H1 (cell line): Measurements from ENCODE around the gene RCAN2. TPM values are rescaled to one million over a fixed set of nuclear protein-coding genes. Genes with fewer than 3 reads are reported as not detected.

Experiments used
- CTCF ChIA-PET: fragments of 300-600 bp; sonication (Branson Sonifier 250); formaldehyde crosslinking; loops from one replicate; lab custom pipeline; 2021; ENCODE audit not compliant: partially characterized antibody; lab: Charles Lee
- POLR2A ChIA-PET: fragments of 300-600 bp; sonication (Branson Sonifier 250); formaldehyde crosslinking; loops from one replicate; lab custom pipeline; 2021; ENCODE audit warnings: inconsistent platforms; ENCODE audit not compliant: partially characterized antibody; lab: Charles Lee
- DNase-seq, 2 experiments: peaks; one replicate each; pipeline versions ENCODE4 v3.0.0 to v3.0.0-alpha.2; 2010 to 2022; ENCODE audit warnings: low spot score in 2 of 2, low read depth in 1 of 2, mixed read lengths in 1 of 2
- FAIRE-seq: peaks from 2 replicates; lab custom pipeline; 2011; peaks lifted over from hg19 to GRCh38; lab: Jason Lieb, UNC
- H2AFZ ChIP-seq: 2 replicates; pipeline ENCODE4 v1.8.1; 2012; ENCODE audit warnings: low read length, inconsistent platforms
- H2AK5ac ChIP-seq: 2 replicates; pipeline ENCODE4 v1.6.1; 2013; ENCODE audit warnings: low read depth, low read length
- H2BK120ac ChIP-seq: replicated peaks from 2 replicates; pipeline ENCODE3; 2013; ENCODE audit warnings: low read depth, low read length, inconsistent platforms
- H2BK12ac ChIP-seq: 2 replicates; pipeline ENCODE4 v1.6.1; 2013; ENCODE audit warnings: low read depth, low read length
- H2BK15ac ChIP-seq: 2 replicates; pipeline ENCODE4 v1.6.1; 2013; ENCODE audit warnings: low read length
- H2BK20ac ChIP-seq: 2 replicates; pipeline ENCODE4 v1.6.1; 2013; ENCODE audit warnings: low read length
- H2BK5ac ChIP-seq: 2 replicates; pipeline ENCODE4 v1.6.1; 2013; ENCODE audit warnings: low read depth, low read length
- H3K14ac ChIP-seq: 2 replicates; pipeline ENCODE4 v1.6.1; 2013; ENCODE audit warnings: inconsistent platforms; ENCODE audit not compliant: insufficient read length
- H3K18ac ChIP-seq: 2 replicates; pipeline ENCODE4 v1.6.1; 2013; ENCODE audit warnings: low read length; ENCODE audit errors: extremely low read depth
- H3K23ac ChIP-seq: 2 replicates; pipeline ENCODE4 v1.6.1; 2013; ENCODE audit warnings: inconsistent platforms; ENCODE audit not compliant: insufficient read length
- H3K23me2 ChIP-seq: 2 replicates; pipeline ENCODE4 v1.6.1; 2013; ENCODE audit warnings: low read depth, low read length
- H3K27ac ChIP-seq: 2 replicates; pipeline ENCODE4 v1.6.1; 2011; ENCODE audit warnings: low read depth, low read length, inconsistent platforms
- H3K27me3 ChIP-seq, 4 experiments: replicated peaks in 1 of 4; 1 replicate in 1 of 4; 2 replicates in 3 of 4; pipeline versions ENCODE4 v1.6.1 to v1.8.1; 2011 to 2013; ENCODE audit warnings: low read length in 3 of 4, mild to moderate bottlenecking in 3 of 4, inconsistent platforms in 2 of 4, mixed read lengths in 2 of 4, moderate library complexity in 1 of 4; ENCODE audit not compliant: control insufficient read depth in 3 of 4, insufficient read depth in 3 of 4; ENCODE audit errors: extremely low read depth in 1 of 4
- H3K36me3 ChIP-seq, 4 experiments: 2 replicates each; pipeline versions ENCODE4 v1.6.1 to v1.8.1; 2011 to 2013; ENCODE audit warnings: mild to moderate bottlenecking in 4 of 4, low read length in 3 of 4, moderate library complexity in 2 of 4, control low read depth in 1 of 4, inconsistent platforms in 1 of 4; ENCODE audit not compliant: insufficient read depth in 4 of 4, control insufficient read depth in 2 of 4
- H3K4ac ChIP-seq: replicated peaks from 2 replicates; pipeline ENCODE3; 2013; ENCODE audit warnings: low read length, low read depth, mixed read lengths, inconsistent platforms; ENCODE audit not compliant: insufficient read length
- H3K4me1 ChIP-seq, 4 experiments: replicated peaks in 1 of 4; 1 replicate in 1 of 4; 2 replicates in 3 of 4; pipeline versions ENCODE4 v1.6.1 to v1.8.1; 2011 to 2013; ENCODE audit warnings: low read length in 3 of 4, inconsistent platforms in 2 of 4, mixed read lengths in 1 of 4; ENCODE audit not compliant: insufficient read depth in 4 of 4, control insufficient read depth in 3 of 4
- H3K4me2 ChIP-seq, 2 experiments: 2 replicates each; pipeline versions ENCODE4 v1.6.1 to v1.8.1; 2011 to 2013; ENCODE audit warnings: low read depth in 2 of 2, low read length in 2 of 2, control low read depth in 1 of 2, inconsistent platforms in 1 of 2, mild to moderate bottlenecking in 1 of 2; ENCODE audit not compliant: insufficient read depth in 1 of 2
- H3K4me3 ChIP-seq, 4 experiments: fragments of 200-600, 300-600 bp in 1 of 4; sonication (generic), shearing (Covaris generic), sonication (Bioruptor Twin) in 1 of 4; 2 replicates each; pipeline versions ENCODE4 v1.5.1 to v1.8.1; 2011 to 2016; ENCODE audit warnings: low read length in 4 of 4, low read depth in 3 of 4, control low read depth in 2 of 4, inconsistent platforms in 2 of 4, mild to moderate bottlenecking in 2 of 4, mixed read lengths in 1 of 4, moderate library complexity in 1 of 4; ENCODE audit not compliant: insufficient read depth in 2 of 4; ENCODE audit errors: extremely low read depth in 1 of 4
- H3K56ac ChIP-seq: replicated peaks from 2 replicates; pipeline ENCODE3; 2013; ENCODE audit warnings: low read depth, mild to moderate bottlenecking, mixed read lengths, low read length, inconsistent platforms; ENCODE audit not compliant: insufficient read length
- H3K79me1 ChIP-seq: 2 replicates; pipeline ENCODE4 v1.6.1; 2013; ENCODE audit warnings: low read depth, low read length, control low read depth
- H3K79me2 ChIP-seq, 2 experiments: 2 replicates each; pipeline versions ENCODE4 v1.6.1 to v1.8.1; 2012 to 2013; ENCODE audit warnings: low read length in 2 of 2, mild to moderate bottlenecking in 2 of 2, inconsistent platforms in 1 of 2; ENCODE audit not compliant: insufficient read depth in 2 of 2, control insufficient read depth in 1 of 2
- H3K9ac ChIP-seq, 4 experiments: replicated peaks in 1 of 4; 1 replicate in 1 of 4; 2 replicates in 3 of 4; pipeline versions ENCODE4 v1.6.1 to v1.8.1; 2011 to 2013; ENCODE audit warnings: low read depth in 3 of 4, low read length in 3 of 4, control low read depth in 2 of 4, mild to moderate bottlenecking in 2 of 4, moderate library complexity in 2 of 4, inconsistent platforms in 1 of 4; ENCODE audit errors: extremely low read depth in 1 of 4
- H3K9me3 ChIP-seq, 2 experiments: 2 replicates each; pipeline versions ENCODE4 v1.6.1 to v1.8.1; 2012 to 2013; ENCODE audit warnings: mild to moderate bottlenecking in 2 of 2, moderate library complexity in 2 of 2, control low read depth in 1 of 2, inconsistent platforms in 1 of 2, low read depth in 1 of 2, low read length in 1 of 2, mixed read lengths in 1 of 2; ENCODE audit not compliant: insufficient read depth in 2 of 2
- H4K20me1 ChIP-seq, 2 experiments: replicated peaks in 1 of 2; 2 replicates each; pipeline versions ENCODE3 to v1.8.1; 2011 to 2013; ENCODE audit warnings: inconsistent platforms in 2 of 2, low read length in 2 of 2, mild to moderate bottlenecking in 1 of 2; ENCODE audit not compliant: insufficient read depth in 2 of 2, control insufficient read depth in 1 of 2
- H4K5ac ChIP-seq: 2 replicates; pipeline ENCODE4 v1.6.1; 2013; ENCODE audit warnings: low read length, low read depth, mixed read lengths, inconsistent platforms; ENCODE audit not compliant: insufficient read length
- H4K8ac ChIP-seq: 2 replicates; pipeline ENCODE4 v1.8.0; 2013; ENCODE audit warnings: mild to moderate bottlenecking, moderate library complexity, low read length, inconsistent platforms; ENCODE audit not compliant: insufficient read depth; ENCODE audit errors: extremely low read depth
- H4K91ac ChIP-seq: replicated peaks from 2 replicates; pipeline ENCODE3; 2013; ENCODE audit warnings: low read length, mixed read lengths, inconsistent platforms; ENCODE audit not compliant: insufficient read length
- ASH2L ChIP-seq: fragments of 200-600, 300-600 bp; sonication (generic); IDR thresholded peaks from one replicate; pipeline ENCODE4 v1.7.1; 2017; ENCODE audit warnings: low read length
- ATF3 ChIP-seq: IDR thresholded peaks from 2 replicates; pipeline ENCODE4 v1.6.1; 2011; ENCODE audit warnings: low read depth, mild to moderate bottlenecking, low read length; ENCODE audit not compliant: insufficient read depth
- CBX5 ChIP-seq: fragments of 300-800, 300-1000 bp; sonication (generic); IDR thresholded peaks from 2 replicates; pipeline ENCODE4 v1.7.1; 2016; ENCODE audit warnings: antibody characterized with exemption, low read length, low read depth
- CEBPB ChIP-seq: IDR thresholded peaks from 2 replicates; pipeline ENCODE4 v1.6.1; 2012; ENCODE audit warnings: low read depth, low read length
- EP300 ChIP-seq, 2 experiments: IDR thresholded peaks; 1 replicate in 1 of 2; 2 replicates in 1 of 2; pipeline ENCODE4 v1.6.1; 2011 to 2012; ENCODE audit warnings: low read depth in 2 of 2, low read length in 2 of 2, mild to moderate bottlenecking in 2 of 2, borderline replicate concordance in 1 of 2, inconsistent platforms in 1 of 2, moderate library complexity in 1 of 2
- SP2 ChIP-seq: IDR thresholded peaks from 2 replicates; pipeline ENCODE4 v1.6.1; 2012; ENCODE audit warnings: mild to moderate bottlenecking, low read length, inconsistent platforms
- SRF ChIP-seq: IDR thresholded peaks from 2 replicates; pipeline ENCODE4 v1.6.1; 2011; ENCODE audit warnings: mild to moderate bottlenecking, low read depth, low read length, moderate library complexity
- WGBS, 2 experiments: shearing (Covaris generic) in 1 of 2; methylation state at CpG; one replicate each; pipeline versions ENCODE4 v1.1.6 to v1.1.7; 2013 to 2015; ENCODE audit warnings: low lambda C conversion rate in 2 of 2, mixed read lengths in 2 of 2, inconsistent platforms in 1 of 2, low coverage in 1 of 2, missing lambda C conversion rate in 1 of 2; ENCODE audit not compliant: insufficient replicate concordance in 2 of 2, insufficient coverage in 1 of 2, insufficient read length in 1 of 2; ENCODE audit errors: extremely low coverage in 1 of 2, missing lambda C conversion rate in 1 of 2; 5-methylcytosine and 5-hydroxymethylcytosine counted together
- polyA plus RNA-seq, 7 experiments: library from polyadenylated mRNA; depleted of rRNA in 3 of 7; stranded (reverse) in 5 of 7; unstranded in 2 of 7; fragments of >200 nt in 5 of 7; fragments of 200-250 nt in 2 of 7; gene quantifications; 1 replicate in 5 of 7; 2 replicates in 1 of 7; 4 replicates in 1 of 7; pipeline versions ENCODE4 v1.2.1 to v1.2.3, GENCODE V29; 2011 to 2013; ENCODE audit warnings: missing spikeins in 2 of 7, mixed read lengths in 2 of 7
- total RNA-seq: library from RNA; stranded (reverse); fragmentation: NEBNext Ultra II Directional; extraction: Animal tissue kit (Norgen Biotek cat#: 25700); gene quantifications from 2 replicates; pipeline ENCODE4 v1.2.1, GENCODE V29; 2021

The RCAN2 gene
- total and polyA plus RNA-seq, 2 of the 8 experiments (the other 6 are each of a cell fraction or from before 2014, with no cell fraction given), result 5.0 to 8.5 TPM

- Histone ChIP-seq H3K4me2 (no peak overlapping the region), H3K4me3 (no peak overlapping the region), H4K8ac (no peak overlapping the region), H2BK5ac (no peak overlapping the region), H2AFZ (no peak overlapping the region), H2AK5ac (no peak overlapping the region), H2BK120ac (no peak overlapping the region), H4K20me1 (no peaks in the 10 kb centered on the region), H2BK15ac (no peak overlapping the region), H3K4ac (no peak overlapping the region)
- WGBS, 2 experiments, result 86% methylated on average over 2 of the region's 2 CpGs; no CpG with 5 or more reads in 1 of the 2 experiments
- TF ChIP-seq ATF3, result no peak
- TF ChIP-seq EP300 (IDR thresholded peaks at IDR 0.05; ENCODE audit: borderline replicate concordance in 1 of 2, low read depth in 2 of 2, low read length in 2 of 2), result no peak
- TF ChIP-seq SP2, result no peak
- no peak for TF ChIP-seq CBX5
- no peak for TF ChIP-seq CEBPB
- no peak for TF ChIP-seq ASH2L
- TF ChIP-seq SRF, result no peak
- TF ChIP-seq, all 59 proteins: peak for 0
- Histone ChIP-seq H3K9me3 (no peaks in the 10 kb centered on the region), H3K9ac (no peak overlapping the region), H3K27me3 (no peaks in the 10 kb centered on the region), H3K36me3 (no peaks in the 10 kb centered on the region), H3K79me2 (no peaks in the 10 kb centered on the region), H3K23ac (no peak overlapping the region), H3K14ac (no peak overlapping the region), H2BK20ac (no peak overlapping the region), H2BK12ac (no peak overlapping the region), H4K5ac (no peak overlapping the region), H3K56ac (no peak overlapping the region), H3K4me1 (peaks cover 0 to 7% (median 3%) of the 10 kb centered on the region in 4 experiments; a peak in 3 of 7 replicates), H3K27ac (no peak overlapping the region), H3K23me2 (no peaks in the 10 kb centered on the region), H3K79me1 (no peaks in the 10 kb centered on the region), H4K91ac (no peak overlapping the region), H3K18ac (no peak overlapping the region)
- no peak for DNase-seq
- no peak for FAIRE-seq
- ChIA-PET POLR2A (interaction anchor here (1.9 kb wide), 1 partner anchor 10 kb away, joined by 4 read pairs; no protein-coding TSS in a partner anchor), CTCF (interaction anchor here (1.2 kb wide), 1 partner anchor 105 kb away, joined by 3 read pairs; no protein-coding TSS in a partner anchor)
These were observed 166.5 kb downstream of the RCAN2 start for GRCh38 chr6:46324706-46325105.
